Measurements from ENCODE around the gene NPAS2. TPM values are rescaled to one million over a fixed set of nuclear protein-coding genes. Genes with fewer than 3 reads are reported as not detected.
A peak's percentile ranks its signal among the peaks of the same experiment; 100 is the strongest.

The NPAS2 gene
- total RNA-seq, 1 experiment from 2014 or later = 3.7 TPM

GRCh38 chr2:101012054-101012705 is 192.2 kb downstream of the NPAS2 start:
- no peak for DNase-seq (ENCODE audit: low spot score)

GRCh38 chr2:101012706-101013181 is 192.8 kb downstream of the NPAS2 start:
- DNase-seq (ENCODE audit: low spot score) = peak; percentile 40

- DNase-seq (ENCODE audit: low spot score) = no peak
These were observed 194.4 kb downstream of the NPAS2 start for GRCh38 chr2:101014264-101014857.

GRCh38 chr2:101017371-101017770 is 197.4 kb downstream of the NPAS2 start:
- no peak for DNase-seq (ENCODE audit: low spot score)

GRCh38 chr2:101018934-101019333 is 199.0 kb downstream of the NPAS2 start:
- DNase-seq (ENCODE audit: low spot score) = no peak

GRCh38 chr2:101022221-101022620 is 202.3 kb downstream of the NPAS2 start:
- no peak for DNase-seq (ENCODE audit: low spot score)

- DNase-seq (ENCODE audit: low spot score) = no peak
These were observed 203.6 kb downstream of the NPAS2 start for GRCh38 chr2:101023327-101024107.

GRCh38 chr2:101025561-101025960 is 205.6 kb downstream of the NPAS2 start:
- no peak for DNase-seq (ENCODE audit: low spot score)

GRCh38 chr2:101026253-101026701 is 206.3 kb downstream of the NPAS2 start:
- DNase-seq (ENCODE audit: low spot score) = no peak

- no peak for DNase-seq (ENCODE audit: low spot score)
These were observed 207.1 kb downstream of the NPAS2 start for GRCh38 chr2:101026923-101027469.

- DNase-seq (ENCODE audit: low spot score) = no peak
These were observed 207.9 kb downstream of the NPAS2 start for GRCh38 chr2:101027852-101028251.

GRCh38 chr2:101030866-101031554 is 211.1 kb downstream of the NPAS2 start:
- no peak for DNase-seq (ENCODE audit: low spot score)

GRCh38 chr2:101032084-101032776 is 212.3 kb downstream of the NPAS2 start:
- DNase-seq (ENCODE audit: low spot score) = no peak

- DNase-seq (ENCODE audit: low spot score) = peak; percentile 39
These were observed 216.6 kb downstream of the NPAS2 start for GRCh38 chr2:101036562-101036961.

- DNase-seq (ENCODE audit: low spot score) = no peak
These were observed 217.3 kb downstream of the NPAS2 start for GRCh38 chr2:101037161-101037755.

GRCh38 chr2:101038455-101039255 is 218.7 kb downstream of the NPAS2 start:
- DNase-seq (ENCODE audit: low spot score) = peak; percentile 15

GRCh38 chr2:101040072-101040471 is 220.1 kb downstream of the NPAS2 start:
- DNase-seq (ENCODE audit: low spot score) = no peak

- DNase-seq (ENCODE audit: low spot score) = no peak
These were observed 220.8 kb downstream of the NPAS2 start for GRCh38 chr2:101040761-101041160.

GRCh38 chr2:101041413-101041812 is 221.5 kb downstream of the NPAS2 start:
- DNase-seq (ENCODE audit: low spot score) = no peak

- no peak for DNase-seq (ENCODE audit: low spot score)
These were observed 225.4 kb downstream of the NPAS2 start for GRCh38 chr2:101045330-101045729.

All from A172 (cell line).